ENCODE results near the gene CALN1.
"Not testable (repeated sequence)": the region's sequence is repeated elsewhere in the genome, so short reads cannot be mapped to it uniquely, and the experiment has no call there.

Gene CALN1

DNA sequence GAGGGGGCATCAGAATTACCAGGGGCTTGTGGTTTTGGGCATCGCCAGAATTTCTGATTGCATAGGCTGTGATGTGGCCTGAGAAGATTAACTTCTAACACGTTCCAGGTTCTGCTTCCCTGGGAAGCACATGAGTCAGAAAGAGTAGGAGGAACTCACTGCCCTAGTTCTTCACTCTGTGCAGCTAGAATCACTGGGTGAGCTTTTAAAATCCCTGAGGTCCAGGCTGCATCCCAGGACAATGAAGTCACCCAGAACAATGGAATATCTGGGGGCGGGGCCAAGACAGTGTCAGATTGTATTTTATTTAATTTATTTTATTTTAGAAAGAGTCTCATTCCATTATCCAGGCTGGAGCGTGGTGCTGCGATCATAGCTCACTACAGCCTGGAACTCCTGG, 636.5 kb downstream of the CALN1 start:
- no peak for DNase-seq

DNA sequence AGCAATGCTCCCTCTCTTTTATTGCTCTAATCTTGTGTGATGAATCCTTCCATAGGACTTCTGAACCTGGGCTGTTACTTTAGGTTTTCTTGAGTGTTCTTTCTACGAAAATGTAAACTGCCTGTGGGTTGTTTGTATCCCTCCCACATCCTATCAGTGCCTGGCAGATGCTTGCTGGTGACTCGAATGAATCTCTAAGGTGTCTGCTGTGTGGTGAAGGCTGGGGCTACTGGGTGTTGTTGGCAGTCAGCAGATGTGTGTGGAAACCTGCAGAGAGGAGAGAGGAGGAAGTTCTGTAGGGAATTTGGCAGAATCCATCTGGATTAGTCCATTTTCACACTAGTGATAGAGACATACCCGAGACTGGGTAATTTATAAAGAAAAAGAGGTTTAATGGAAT, 639.4 kb downstream of the CALN1 start:
- no peak for DNase-seq

DNA sequence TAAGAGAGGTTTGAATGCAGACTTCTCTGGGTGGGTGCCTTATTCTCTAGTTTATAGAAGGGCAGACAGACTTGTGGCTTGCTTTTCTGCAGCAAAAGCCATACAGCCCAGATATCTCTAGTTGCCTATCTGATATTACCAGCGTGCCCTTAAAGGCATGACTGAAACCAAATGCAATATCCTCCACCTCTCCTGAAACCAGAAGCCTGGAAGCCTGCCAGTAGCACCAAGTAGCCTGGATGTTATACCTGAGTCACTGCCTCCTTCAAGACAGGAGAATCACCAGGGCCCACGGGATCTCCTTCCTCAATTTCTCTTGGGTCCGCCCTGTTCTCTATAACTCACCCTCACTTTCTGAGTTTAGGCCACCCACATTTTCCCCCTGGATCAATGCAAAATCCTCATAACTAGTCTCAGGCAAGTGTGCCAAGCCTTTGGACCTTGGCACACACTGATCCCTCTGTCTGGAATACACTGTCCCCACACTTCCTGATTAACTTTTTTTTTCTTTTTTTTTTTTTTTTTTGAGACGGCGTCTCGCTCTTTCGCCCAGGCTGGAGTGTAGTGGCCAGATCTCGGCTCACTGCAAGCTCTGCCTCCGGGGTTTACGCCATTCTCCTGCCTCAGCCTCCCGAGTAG, 641.8 kb downstream of the CALN1 start:
- DNase-seq, result no peak

DNA sequence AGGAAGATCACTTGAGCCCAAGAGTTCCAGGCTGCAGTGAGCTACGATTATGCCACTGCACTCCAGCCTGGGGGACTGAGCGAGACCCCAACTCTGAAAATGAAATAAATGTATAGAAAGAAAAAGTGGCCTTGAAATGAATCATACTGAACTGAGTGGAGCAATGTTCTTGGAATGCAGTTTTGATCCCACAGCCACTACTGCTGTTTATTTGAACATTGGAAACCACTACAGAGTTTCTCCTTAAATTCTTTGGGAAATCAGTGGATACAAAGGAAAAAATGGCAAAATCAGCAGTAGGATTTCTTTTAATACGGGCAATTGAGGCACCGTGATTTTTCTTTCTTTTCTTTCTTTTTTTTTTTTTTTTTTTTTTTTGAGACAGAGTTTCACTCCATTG, 642.8 kb downstream of the CALN1 start:
- DNase-seq, result no peak

- DNase-seq, result no peak
Observed at GRCh38 chr7:71768450-71768849, 643.7 kb downstream of the CALN1 start.

DNA sequence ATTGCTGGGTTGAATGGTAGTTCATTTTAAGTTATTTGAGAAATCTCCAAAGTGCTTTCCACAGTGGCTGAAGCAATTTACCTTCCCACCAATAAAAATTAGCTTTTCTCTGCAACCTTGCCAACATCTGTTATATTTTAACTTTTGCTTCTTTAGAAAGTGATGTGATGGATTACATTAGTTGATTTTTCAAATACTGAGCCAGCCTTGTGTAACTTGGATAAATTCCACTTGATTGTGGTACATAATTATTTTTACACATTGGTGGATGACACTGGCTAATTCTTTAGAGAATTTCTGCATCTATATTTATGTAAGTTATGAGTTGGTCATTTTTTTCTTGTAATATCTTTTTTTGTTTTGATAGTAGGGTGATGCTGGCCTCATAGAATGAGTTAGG, 646.1 kb downstream of the CALN1 start:
- DNase-seq, result no peak

DNA sequence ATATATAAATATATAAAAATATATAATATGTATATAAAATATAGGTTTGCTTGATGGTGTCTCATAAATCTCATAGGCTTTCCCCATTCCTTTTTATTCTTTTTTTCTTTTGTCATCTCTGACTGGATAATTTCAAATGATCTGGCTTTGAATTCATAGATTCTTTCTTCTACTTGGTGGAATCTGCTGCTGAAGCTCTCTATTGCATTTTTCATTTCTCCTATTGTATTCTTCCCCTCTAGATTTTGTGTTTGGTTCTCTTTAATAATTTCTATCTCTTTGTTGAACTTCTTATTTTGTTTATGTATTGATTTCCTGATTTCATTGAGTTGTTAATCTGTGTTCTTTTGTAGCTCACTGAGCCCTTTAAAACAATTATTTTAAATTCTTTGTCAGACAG, 650.8 kb downstream of the CALN1 start:
- no peak for DNase-seq

- DNase-seq, result no peak
Observed at GRCh38 chr7:71754828-71755227, 657.3 kb downstream of the CALN1 start.

DNA sequence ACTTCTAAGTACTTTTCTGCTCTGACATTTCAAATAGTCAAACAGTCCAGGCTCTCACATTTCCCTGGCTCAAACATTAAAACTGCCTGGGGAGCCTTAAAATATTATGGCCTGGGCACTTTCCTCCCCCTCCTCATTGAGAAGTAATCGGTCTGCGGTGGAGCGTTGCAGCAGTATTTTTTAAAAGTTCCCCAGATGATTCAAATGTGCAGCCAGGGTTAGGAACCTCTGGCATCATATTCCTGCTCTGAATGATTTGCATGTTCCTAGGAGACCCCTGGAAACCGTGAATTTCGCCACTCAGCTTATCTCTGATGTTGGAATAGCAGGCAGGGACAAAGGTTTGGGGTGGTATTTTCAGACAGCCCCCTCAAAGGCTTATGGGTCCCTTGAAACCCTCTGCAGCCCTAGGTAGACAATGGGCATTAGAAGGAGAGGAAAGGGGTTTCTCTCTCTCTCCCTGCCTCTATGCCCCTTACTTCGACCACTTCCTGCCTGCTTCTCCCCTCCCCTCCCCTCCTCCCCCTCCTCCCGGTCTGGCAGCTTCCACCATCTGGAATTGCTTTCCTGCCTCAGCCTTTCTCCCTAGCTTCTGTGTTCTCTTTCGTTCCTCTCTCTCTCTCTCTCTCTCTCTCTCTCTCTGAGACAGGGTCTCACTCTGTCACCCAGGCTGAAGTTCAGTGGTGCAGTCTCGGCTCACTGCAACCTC, 658.0 kb downstream of the CALN1 start:
- DNase-seq, result no peak

- no peak for DNase-seq
Observed at GRCh38 chr7:71753236-71753635, 658.9 kb downstream of the CALN1 start.

GRCh38 chr7:71752171-71752935, 659.8 kb downstream of the CALN1 start:
- DNase-seq, result peak; percentile 63

GRCh38 chr7:71750290-71750689, 661.8 kb downstream of the CALN1 start:
- DNase-seq, result no peak

GRCh38 chr7:71746006-71746405, 666.1 kb downstream of the CALN1 start:
- DNase-seq, result no peak

DNA sequence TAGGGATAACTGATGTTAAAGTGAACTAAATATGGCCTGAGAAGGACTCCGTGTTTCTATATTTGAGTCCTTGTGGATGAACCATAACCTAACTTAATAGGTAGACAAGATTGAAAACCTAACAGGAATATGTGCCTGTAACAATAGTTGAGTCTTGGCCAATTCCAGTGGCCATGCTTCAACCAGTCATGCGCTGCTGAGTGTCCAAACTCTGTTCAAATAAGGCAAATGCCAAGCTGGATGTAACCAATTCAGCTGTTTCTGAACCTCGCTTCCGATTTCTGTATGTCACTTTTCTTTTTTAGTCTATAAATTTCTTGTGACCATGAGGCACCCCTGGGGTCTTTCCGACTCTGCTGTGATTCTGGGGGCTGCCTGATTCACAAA, 672.0 kb downstream of the CALN1 start:
- no peak for DNase-seq

GRCh38 chr7:71739520-71740173, 672.5 kb downstream of the CALN1 start:
- no peak for DNase-seq

DNA sequence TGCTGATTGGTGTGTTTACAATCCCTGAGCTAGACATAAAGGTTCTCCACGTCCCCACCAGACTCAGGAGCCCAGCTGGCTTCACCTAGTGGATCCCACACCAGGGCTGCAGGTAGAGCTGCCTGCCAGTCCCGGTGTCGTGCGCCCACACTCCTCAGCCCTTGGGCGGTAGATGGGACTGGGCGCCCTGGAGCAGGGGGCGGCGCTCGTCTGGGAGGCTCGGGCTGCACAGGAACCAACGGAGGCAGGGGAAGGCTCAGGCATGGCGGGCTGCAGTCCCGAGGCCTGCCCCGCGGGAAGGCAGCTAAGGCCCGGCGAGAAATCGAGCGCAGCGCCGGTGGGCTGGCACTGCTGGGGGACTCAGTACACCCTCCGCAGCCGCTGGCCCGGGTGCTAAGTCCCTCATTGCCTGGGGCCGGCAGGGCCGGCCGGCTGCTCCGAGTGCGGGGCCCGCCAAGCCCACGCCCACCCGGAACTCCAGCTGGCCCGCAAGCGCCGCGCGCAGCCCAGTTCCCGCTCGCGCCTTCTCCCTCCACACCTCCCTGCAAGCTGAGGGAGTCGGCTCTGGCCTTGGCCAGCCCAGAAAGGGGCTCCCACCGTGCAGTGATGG, 674.1 kb downstream of the CALN1 start:
- not testable (repeated sequence) for DNase-seq

DNA sequence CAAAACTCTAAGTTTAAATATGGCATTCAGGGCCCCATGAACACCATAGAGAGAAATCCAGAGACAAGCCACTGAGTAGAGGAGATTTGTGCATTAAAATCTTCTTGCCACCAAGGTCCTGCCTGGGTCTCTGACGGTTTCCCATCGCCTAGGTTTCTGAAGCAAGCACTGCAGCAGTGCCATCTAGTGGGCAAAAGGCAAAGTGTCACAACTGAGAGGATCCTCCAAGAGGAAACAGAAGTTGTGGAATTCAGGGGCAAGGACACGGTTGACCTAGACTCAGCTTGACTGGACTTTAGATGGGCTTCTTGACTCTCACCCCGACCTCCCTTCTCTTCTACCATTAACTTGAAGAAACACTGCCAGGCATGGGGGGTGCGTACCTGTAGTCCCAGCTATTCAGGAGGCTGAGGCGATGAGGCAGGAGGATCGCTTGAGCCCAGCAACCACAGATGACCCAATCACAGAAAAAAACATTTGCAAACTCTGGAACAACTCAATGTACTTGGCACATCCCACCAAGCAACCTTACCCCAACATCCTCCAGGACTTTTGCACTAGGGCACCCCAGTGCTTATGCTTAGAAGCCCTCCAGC, 676.1 kb downstream of the CALN1 start:
- peak; percentile 59 for DNase-seq

- DNase-seq, result peak; percentile 86
Observed at GRCh38 chr7:71733107-71733870, 678.8 kb downstream of the CALN1 start.

- no peak for DNase-seq
Observed at GRCh38 chr7:71731740-71732139, 680.4 kb downstream of the CALN1 start.
